Measurements from ENCODE around the gene MTHFD2L. TPM values are rescaled to one million over a fixed set of nuclear protein-coding genes. Genes with fewer than 3 reads are reported as not detected.

Gene MTHFD2L
- total RNA-seq, 4 donors from 2014 or later = 22.3 to 30.8 (median 27.0) TPM

DNA sequence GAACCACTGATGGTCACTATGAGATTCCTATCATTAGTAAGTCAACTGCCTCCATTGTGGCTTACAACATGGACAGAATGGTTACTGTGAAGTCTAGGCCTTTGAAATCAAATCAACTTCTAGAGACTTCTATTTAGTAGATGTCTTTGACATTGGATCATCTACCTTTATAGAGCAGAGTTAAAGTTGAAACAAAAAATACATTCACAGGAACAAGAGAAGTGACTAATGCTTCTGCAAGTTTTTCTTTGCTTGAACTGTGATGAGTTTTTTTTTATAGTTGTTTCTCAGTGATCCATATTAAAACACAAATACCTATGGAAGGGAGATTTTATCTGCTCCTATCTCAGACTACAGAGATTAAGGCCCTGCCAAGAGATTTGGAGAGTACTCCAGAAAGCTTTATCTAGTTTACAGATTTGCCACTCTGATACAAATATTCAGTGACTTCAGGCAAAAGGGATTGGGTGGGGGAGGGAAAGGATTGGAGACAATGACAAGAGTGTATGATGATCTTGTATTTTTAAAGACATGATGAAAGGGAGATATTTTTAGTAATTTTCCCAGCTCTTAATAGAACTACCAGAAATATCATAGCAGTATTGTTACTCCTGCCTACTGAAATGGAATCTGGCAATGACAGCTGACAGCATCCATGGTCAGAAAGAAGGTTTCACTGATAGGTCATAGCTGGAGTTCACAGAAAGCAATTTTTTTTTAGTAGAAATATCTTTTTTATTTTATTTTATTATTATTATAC lies 134.4 kb downstream of the MTHFD2L start:
- TF ChIP-seq, protein P1, sequence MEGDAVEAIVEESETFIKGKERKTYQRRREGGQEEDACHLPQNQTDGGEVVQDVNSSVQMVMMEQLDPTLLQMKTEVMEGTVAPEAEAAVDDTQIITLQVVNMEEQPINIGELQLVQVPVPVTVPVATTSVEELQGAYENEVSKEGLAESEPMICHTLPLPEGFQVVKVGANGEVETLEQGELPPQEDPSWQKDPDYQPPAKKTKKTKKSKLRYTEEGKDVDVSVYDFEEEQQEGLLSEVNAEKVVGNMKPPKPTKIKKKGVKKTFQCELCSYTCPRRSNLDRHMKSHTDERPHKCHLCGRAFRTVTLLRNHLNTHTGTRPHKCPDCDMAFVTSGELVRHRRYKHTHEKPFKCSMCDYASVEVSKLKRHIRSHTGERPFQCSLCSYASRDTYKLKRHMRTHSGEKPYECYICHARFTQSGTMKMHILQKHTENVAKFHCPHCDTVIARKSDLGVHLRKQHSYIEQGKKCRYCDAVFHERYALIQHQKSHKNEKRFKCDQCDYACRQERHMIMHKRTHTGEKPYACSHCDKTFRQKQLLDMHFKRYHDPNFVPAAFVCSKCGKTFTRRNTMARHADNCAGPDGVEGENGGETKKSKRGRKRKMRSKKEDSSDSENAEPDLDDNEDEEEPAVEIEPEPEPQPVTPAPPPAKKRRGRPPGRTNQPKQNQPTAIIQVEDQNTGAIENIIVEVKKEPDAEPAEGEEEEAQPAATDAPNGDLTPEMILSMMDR (IDR thresholded peaks at IDR 0.05) = no peak
- no peak for TF ChIP-seq POLR2A (IDR thresholded peaks at IDR 0.05)
- no peaks in the 10 kb centered on the region for H3K36me3 ChIP-seq
- no peaks in the 10 kb centered on the region for H3K9me3 ChIP-seq
- H3K27ac ChIP-seq = no peak overlapping the region
- intact Hi-C loops (cut with DNase I) = no loop called here
- no peak overlapping the region for H3K4me3 ChIP-seq (replicated peaks in 1 of 3)
- H3K27me3 ChIP-seq = no peaks in the 10 kb centered on the region
- H3K4me1 ChIP-seq = peaks cover 5 to 7% of the 10 kb centered on the region in 2 donors
- no peak for DNase-seq

DNA sequence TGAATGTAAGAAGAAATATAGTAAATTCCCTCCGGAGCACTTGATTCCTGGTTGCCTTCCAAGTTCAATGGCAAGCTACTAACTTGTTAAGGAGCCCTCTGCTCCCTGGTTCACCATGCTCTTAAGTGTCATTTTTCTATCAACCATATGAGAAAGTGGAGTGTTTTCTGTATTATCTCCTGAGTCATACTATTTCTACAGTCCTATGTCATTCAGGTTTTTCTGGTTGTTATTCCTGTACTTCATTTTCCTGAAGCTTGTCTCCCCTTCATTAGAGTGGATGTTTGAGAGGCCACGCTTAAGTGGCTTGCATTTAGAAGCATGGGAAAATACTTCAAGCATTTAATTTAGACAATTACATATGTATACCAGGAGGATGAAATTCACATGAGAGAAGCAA lies 135.6 kb downstream of the MTHFD2L start:
- H3K4me1 ChIP-seq = peaks cover 5 to 7% of the 10 kb centered on the region in 2 donors
- no peaks in the 10 kb centered on the region for H3K36me3 ChIP-seq
- H3K27ac ChIP-seq = no peak overlapping the region
- intact Hi-C loops (cut with DNase I) = no loop called here
- peak; percentile 20 to 29 for DNase-seq
- no peaks in the 10 kb centered on the region for H3K9me3 ChIP-seq
- no peak for TF ChIP-seq POLR2A (IDR thresholded peaks at IDR 0.05)
- TF ChIP-seq, protein P1 (IDR thresholded peaks at IDR 0.05) = no peak
- 30 to 33% methylated on average over 2 of the region's 2 CpGs for WGBS, 2 donors
- H3K27me3 ChIP-seq = no peaks in the 10 kb centered on the region
- H3K4me3 ChIP-seq (replicated peaks in 1 of 3) = no peak overlapping the region

DNA sequence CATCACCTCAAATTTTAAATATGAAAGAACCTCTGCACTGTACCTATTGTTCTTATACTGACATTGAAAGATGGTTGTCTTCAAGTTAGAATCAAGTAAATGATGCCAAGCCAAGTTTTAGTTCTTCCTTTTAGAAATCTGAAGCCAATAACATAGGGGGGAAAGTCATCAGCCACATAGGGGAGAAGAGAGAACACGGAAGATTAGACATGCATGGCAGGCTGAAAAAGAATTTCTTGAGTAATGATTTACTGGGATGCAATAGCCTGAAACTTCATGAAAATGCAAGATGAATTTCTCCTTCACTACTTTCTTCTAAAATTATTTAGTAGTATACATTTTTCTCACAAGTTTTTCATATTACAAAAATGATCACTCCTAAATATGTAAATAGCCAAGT lies 136.8 kb downstream of the MTHFD2L start:
- H3K27ac ChIP-seq = no peak overlapping the region
- no peaks in the 10 kb centered on the region for H3K36me3 ChIP-seq
- H3K27me3 ChIP-seq = no peaks in the 10 kb centered on the region
- 76 to 83% methylated on average over 1 of the region's 1 CpG for WGBS, 2 donors
- DNase-seq = no peak
- no peak overlapping the region for H3K4me3 ChIP-seq (replicated peaks in 1 of 3)
- intact Hi-C loops (cut with DNase I) = no loop called here
- H3K4me1 ChIP-seq = peaks cover 5 to 7% of the 10 kb centered on the region in 2 donors
- TF ChIP-seq POLR2A (IDR thresholded peaks at IDR 0.05) = no peak
- TF ChIP-seq, protein P1 (IDR thresholded peaks at IDR 0.05) = no peak
- no peaks in the 10 kb centered on the region for H3K9me3 ChIP-seq

DNA sequence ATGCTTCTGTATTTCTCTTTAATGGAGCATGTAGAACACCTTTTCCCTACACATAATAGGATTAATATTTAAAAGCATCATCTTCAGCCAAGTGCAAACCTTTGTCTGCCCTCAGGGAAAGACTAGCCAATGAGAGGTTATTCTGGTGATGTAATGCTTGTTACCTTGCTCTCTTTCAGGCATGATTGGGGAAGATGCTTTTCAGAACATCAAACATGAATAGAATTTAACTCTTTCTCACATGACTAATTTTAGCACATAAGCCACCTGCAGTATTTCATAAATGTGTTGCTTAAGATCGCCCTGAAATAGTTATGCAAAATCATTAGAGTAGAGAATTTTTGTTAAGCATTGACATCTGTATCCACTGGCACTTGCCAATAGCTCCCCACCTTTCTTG lies 139.6 kb downstream of the MTHFD2L start:
- Histone ChIP-seq H3K27me3 (no peaks in the 10 kb centered on the region), H3K36me3 (no peaks in the 10 kb centered on the region), H3K27ac (no peak overlapping the region), H3K4me1 (peaks cover 3 to 6% of the 10 kb centered on the region in 2 donors), H3K9me3 (no peaks in the 10 kb centered on the region), H3K4me3 (replicated peaks in 1 of 3) (no peak overlapping the region)
- DNase-seq = no peak
- no peak for TF ChIP-seq POLR2A (IDR thresholded peaks at IDR 0.05)
- TF ChIP-seq, protein P1 (IDR thresholded peaks at IDR 0.05) = no peak
- intact Hi-C loops (cut with DNase I) = no loop called here
- WGBS, 2 donors = 77 to 88% methylated on average over 1 of the region's 1 CpG

DNA sequence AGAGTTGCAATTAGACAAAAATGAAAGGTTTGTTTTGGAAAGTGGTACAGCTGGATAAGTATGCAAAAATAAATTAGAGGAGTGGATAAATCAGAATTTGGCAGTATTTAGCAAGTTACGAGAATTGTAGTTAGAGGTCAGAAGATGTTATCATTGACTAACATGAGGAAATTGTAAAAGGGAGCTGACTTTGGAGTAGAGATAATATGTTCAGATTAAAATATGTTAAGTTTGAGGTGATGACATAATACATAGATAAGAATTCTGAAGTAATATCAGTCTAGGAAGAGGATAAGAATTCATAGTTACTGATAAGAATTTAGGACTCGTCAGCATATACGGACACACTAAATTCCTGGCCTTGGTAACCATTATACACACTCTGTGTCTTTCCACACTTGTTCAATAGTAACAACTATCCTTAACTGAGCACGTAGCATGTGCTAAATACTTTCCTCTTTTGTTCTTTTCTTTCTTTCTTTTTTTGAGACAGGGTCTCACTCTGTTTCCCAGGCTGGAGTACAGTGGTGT lies 146.2 kb downstream of the MTHFD2L start:
- Histone ChIP-seq H3K4me3 (replicated peaks in 1 of 3) (no peak overlapping the region), H3K9me3 (no peaks in the 10 kb centered on the region), H3K4me1 (no peaks in the 10 kb centered on the region), H3K27me3 (no peaks in the 10 kb centered on the region), H3K27ac (no peak overlapping the region), H3K36me3 (no peaks in the 10 kb centered on the region)
- 87 to 88% methylated on average over 4 of the region's 4 CpGs for WGBS, 2 donors
- DNase-seq = no peak
- TF ChIP-seq, protein P1 (IDR thresholded peaks at IDR 0.05) = no peak
- intact Hi-C loops (cut with DNase I) = no loop called here
